Measurements from ENCODE around the gene NCOA1.

- TF ChIP-seq POLR2A (IDR thresholded peaks at IDR 0.05; ENCODE audit: low read depth, low read length) (no peak), TAF1 (IDR thresholded peaks at IDR 0.05; ENCODE audit: low read depth, low read length) (no peak), POLR2AphosphoS5 (IDR thresholded peaks at IDR 0.05; ENCODE audit: low read depth, low read length) (no peak), PAX5 (IDR thresholded peaks at IDR 0.05; ENCODE audit: insufficient read depth, low read length, severe bottlenecking) (no peak), POU2F2 (IDR thresholded peaks at IDR 0.05; ENCODE audit: low read depth, low read length) (no peak), SPI1 (IDR thresholded peaks at IDR 0.05; ENCODE audit: low read depth, low read length) (no peak)
Observed at GRCh38 chr2:24783641-24784040, 292.6 kb downstream of the NCOA1 start.

All from GM12891 (cell line).